Stomach (tissue), 9 donors: ENCODE measurements around the gene SMNDC1. TPM values are rescaled to one million over a fixed set of nuclear protein-coding genes. Genes with fewer than 3 reads are reported as not detected.
A peak's percentile ranks its signal among the peaks of the same experiment; 100 is the strongest.

Experiments used
- DNase-seq, 2 donors: peaks; one replicate each; pipeline versions ENCODE4 v3.0.0 to v3.0.0-alpha.2; 2013 to 2019
- H3K27ac ChIP-seq, 5 donors: fragments of 200-600 bp in 4 of 5; sonication (generic) in 4 of 5; one replicate each; pipeline ENCODE4 v1.5.1; 2013 to 2019; ENCODE audit warnings: mild to moderate bottlenecking in 1 of 5, moderate library complexity in 1 of 5
- H3K27me3 ChIP-seq, 3 donors: fragments of 200-600 bp; sonication (generic); one replicate each; pipeline ENCODE4 v1.5.1; 2017 to 2019; ENCODE audit warnings: mixed run types in 1 of 3
- H3K36me3 ChIP-seq, 4 donors: fragments of 200-600 bp; sonication (generic); 1 replicate in 3 of 4; 2 replicates in 1 of 4; pipeline ENCODE4 v1.5.1; 2016 to 2019
- H3K4me1 ChIP-seq, 4 donors: fragments of 200-600 bp; sonication (generic); one replicate each; pipeline ENCODE4 v1.5.1; 2016 to 2019
- H3K4me3 ChIP-seq, 4 donors: fragments of 200-600 bp; sonication (generic) in 3 of 4; one replicate each; pipeline ENCODE4 v1.5.1; 2016 to 2019; ENCODE audit warnings: mild to moderate bottlenecking in 1 of 4
- H3K9me3 ChIP-seq, 4 donors: fragments of 200-600 bp; sonication (generic); one replicate each; pipeline ENCODE4 v1.5.1; 2016 to 2019
- EP300 ChIP-seq: sonication (generic); formaldehyde crosslinking; IDR thresholded peaks from one replicate; pipeline ENCODE4 v1.6.1; 2017; ENCODE audit warnings: antibody characterized with exemption
- POLR2A ChIP-seq, 4 donors: fragments of 450-650 bp; IDR thresholded peaks; one replicate each; pipeline ENCODE4 v1.6.1; 2016; ENCODE audit warnings: antibody characterized with exemption in 4 of 4, control low read depth in 2 of 4, mild to moderate bottlenecking in 1 of 4, moderate library complexity in 1 of 4
- POLR2AphosphoS5 ChIP-seq, 3 donors: sonication (generic); formaldehyde crosslinking; IDR thresholded peaks; one replicate each; pipeline ENCODE4 v1.6.1; 2016; ENCODE audit warnings: antibody characterized with exemption in 3 of 3
- WGBS, 5 donors: extraction: QIAGEN DNeasy Blood & Tissue Kit in 3 of 5; methylation state at CpG; one replicate each; pipeline versions ENCODE4 v1.1.5 to v1.1.7; 2013 to 2018; 5-methylcytosine and 5-hydroxymethylcytosine counted together
- intact Hi-C: fragments of 100-400 bp; cut with DNase I; formaldehyde crosslinking; loops from one replicate; pipeline ENCODE4 v1.15.1; 2023; ENCODE audit warnings: low total_unique reads
- polyA plus RNA-seq, 3 donors: library from polyadenylated mRNA; stranded (reverse); fragments of 200-250 nt; gene quantifications; one replicate each; pipeline ENCODE4 v1.2.3, GENCODE V29; 2013
- total RNA-seq, 5 donors: library from RNA; depleted of rRNA; stranded (reverse); fragments of >200 nt; gene quantifications; one replicate each; pipeline versions ENCODE4 v1.1.0 to v1.2.3, GENCODE V29; 2014 to 2016
- TF ChIP-seq, protein P1 (sequence below), 7 experiments: fragments of 450-650 bp in 4 of 7; fragments of 200-600 bp in 3 of 7; sonication (generic) in 3 of 7; IDR thresholded peaks; one replicate each; pipeline ENCODE4 v1.5.1; 2016 to 2019; ENCODE audit warnings: antibody characterized with exemption in 7 of 7, control low read depth in 2 of 7, mild to moderate bottlenecking in 1 of 7
- donor health status: healthy with polysubstance abuse.
- donor health status: Bipolar disorder and iron deficiency.
- donor health status: healthy.

Gene SMNDC1
- total and polyA plus RNA-seq, 8 donors, result 7.7 to 31.6 (median 15.2) TPM

DNA sequence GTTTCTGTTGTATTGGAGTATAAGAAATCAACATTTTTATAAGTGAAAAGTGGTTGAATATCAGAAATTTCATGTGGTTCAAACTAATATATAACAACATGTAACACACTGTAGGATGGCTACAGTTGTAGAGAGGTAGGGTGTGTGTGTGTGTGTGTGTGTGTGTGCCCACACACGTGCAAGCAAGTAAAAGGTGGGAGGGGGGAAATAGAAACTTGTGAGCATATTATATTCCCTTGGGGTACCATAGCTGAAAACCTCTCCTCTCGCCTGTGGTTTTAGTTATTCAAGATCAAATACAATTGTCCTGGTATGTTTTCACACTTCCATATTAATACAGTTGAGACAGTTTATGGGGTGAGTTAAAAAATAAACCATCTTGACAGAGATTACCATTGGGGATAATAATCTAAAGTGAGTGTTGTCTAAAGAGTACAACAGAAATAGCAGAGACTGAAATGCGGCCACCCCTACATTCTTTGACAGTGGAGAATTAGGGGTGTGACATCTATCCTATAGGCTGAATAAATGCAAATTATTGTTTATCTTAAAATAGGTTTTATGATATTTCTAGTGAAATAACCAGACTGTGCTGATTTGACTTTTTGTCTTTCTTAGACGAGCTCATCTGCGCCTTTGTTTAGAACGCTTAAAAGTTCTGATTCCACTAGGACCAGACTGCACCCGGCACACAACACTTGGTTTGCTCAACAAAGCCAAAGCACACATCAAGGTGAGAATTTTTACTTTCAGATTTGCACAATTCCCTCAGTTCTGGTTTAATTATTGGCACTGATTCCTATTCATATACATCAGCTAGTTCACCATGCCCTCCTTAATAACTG, 25.9 kb downstream of the SMNDC1 start:
- Histone ChIP-seq H3K27me3 (no peaks in the 10 kb centered on the region), H3K36me3 (peaks cover 0 to 26% (median 15%) of the 10 kb centered on the region in 4 donors), H3K9me3 (no peaks in the 10 kb centered on the region), H3K4me1 (peaks cover 0 to 34% (median 13%) of the 10 kb centered on the region in 4 donors), H3K4me3 (no peak overlapping the region), H3K27ac (peak overlapping the region in 2 of 5 donors; percentile 16 to 21)
- intact Hi-C loops, result loop anchor here (10.0 kb wide), 1 partner anchor 394 kb away; no protein-coding TSS in a partner anchor
- 45 to 73% (median 50%) methylated on average over 7 of the region's 7 CpGs for WGBS, 5 donors
- no peak for DNase-seq
- TF ChIP-seq POLR2AphosphoS5 (IDR thresholded peaks at IDR 0.05) (no peak), POLR2A (IDR thresholded peaks at IDR 0.05) (no peak), EP300 (no peak)
- TF ChIP-seq, protein P1, sequence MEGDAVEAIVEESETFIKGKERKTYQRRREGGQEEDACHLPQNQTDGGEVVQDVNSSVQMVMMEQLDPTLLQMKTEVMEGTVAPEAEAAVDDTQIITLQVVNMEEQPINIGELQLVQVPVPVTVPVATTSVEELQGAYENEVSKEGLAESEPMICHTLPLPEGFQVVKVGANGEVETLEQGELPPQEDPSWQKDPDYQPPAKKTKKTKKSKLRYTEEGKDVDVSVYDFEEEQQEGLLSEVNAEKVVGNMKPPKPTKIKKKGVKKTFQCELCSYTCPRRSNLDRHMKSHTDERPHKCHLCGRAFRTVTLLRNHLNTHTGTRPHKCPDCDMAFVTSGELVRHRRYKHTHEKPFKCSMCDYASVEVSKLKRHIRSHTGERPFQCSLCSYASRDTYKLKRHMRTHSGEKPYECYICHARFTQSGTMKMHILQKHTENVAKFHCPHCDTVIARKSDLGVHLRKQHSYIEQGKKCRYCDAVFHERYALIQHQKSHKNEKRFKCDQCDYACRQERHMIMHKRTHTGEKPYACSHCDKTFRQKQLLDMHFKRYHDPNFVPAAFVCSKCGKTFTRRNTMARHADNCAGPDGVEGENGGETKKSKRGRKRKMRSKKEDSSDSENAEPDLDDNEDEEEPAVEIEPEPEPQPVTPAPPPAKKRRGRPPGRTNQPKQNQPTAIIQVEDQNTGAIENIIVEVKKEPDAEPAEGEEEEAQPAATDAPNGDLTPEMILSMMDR (IDR thresholded peaks at IDR 0.05), result no peak

DNA sequence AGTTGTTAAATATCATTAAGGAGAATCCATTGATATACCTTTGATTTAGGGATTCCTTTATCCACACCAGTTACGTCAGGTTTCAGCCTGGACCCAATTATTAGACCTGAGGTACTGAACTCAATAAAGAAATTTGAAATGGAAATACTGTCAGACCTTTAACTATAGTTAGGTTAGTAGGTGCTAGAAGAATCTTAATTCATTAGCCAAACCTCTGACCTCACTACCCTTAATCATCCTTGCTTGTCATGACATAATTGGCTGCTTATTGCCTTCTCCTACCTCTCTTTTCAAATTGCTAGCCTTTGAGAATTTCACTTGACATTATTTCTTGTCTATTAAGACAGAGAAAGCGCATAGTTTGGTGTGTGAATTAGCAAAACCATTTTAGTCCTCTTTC, 27.1 kb downstream of the SMNDC1 start:
- no peak overlapping the region for H3K27ac ChIP-seq

DNA sequence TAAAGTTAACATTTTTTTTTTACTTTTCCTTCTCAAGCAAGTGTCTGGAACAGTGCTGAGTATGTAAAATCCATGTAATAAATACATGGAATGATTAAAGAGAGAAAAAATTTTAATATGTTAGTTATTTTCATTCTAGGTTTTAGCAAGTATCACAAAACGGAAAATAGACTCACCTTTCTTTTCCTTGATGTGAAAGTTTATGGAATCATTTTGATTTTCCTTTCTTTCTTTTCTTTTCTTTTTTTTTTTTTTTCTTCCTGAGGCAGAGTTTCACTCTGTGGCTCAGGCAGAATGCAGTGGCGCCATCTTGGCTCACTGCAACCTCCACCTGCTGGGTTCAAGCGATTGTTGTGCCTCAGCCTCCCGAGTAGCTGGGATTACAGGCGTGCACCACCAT, 28.1 kb downstream of the SMNDC1 start:
- TF ChIP-seq, protein P1 (IDR thresholded peaks at IDR 0.05), result no peak
- no peak for TF ChIP-seq POLR2A (IDR thresholded peaks at IDR 0.05)
- TF ChIP-seq EP300, result no peak
- TF ChIP-seq POLR2AphosphoS5 (IDR thresholded peaks at IDR 0.05), result no peak
- Histone ChIP-seq H3K36me3 (peaks cover 0 to 21% (median 15%) of the 10 kb centered on the region in 4 donors), H3K4me3 (no peak overlapping the region), H3K4me1 (peaks cover 0 to 42% (median 20%) of the 10 kb centered on the region in 4 donors), H3K27ac (no peak overlapping the region), H3K27me3 (no peaks in the 10 kb centered on the region), H3K9me3 (no peaks in the 10 kb centered on the region)
- 95 to 99% (median 99%) methylated on average over 5 of the region's 5 CpGs for WGBS, 5 donors
- intact Hi-C loops, result loop anchor here (10.0 kb wide), 1 partner anchor 392 kb away; no protein-coding TSS in a partner anchor
- DNase-seq, result no peak

More for the DNA sequence above, 27.1 kb downstream of the SMNDC1 start:
- no peaks in the 10 kb centered on the region for H3K27me3 ChIP-seq
- DNase-seq, result no peak
- intact Hi-C loops, result loop anchor here (10.0 kb wide), 1 partner anchor 393 kb away; no protein-coding TSS in a partner anchor
- H3K36me3 ChIP-seq, result peaks cover 0 to 23% (median 15%) of the 10 kb centered on the region in 4 donors
- WGBS, 5 donors, result 94 to 100% (median 98%) methylated on average over 2 of the region's 2 CpGs
- H3K9me3 ChIP-seq, result no peaks in the 10 kb centered on the region
- TF ChIP-seq EP300 (no peak), POLR2A (IDR thresholded peaks at IDR 0.05) (no peak), POLR2AphosphoS5 (IDR thresholded peaks at IDR 0.05) (no peak)
- TF ChIP-seq, protein P1 (IDR thresholded peaks at IDR 0.05), result no peak
- H3K4me1 ChIP-seq, result peaks cover 0 to 42% (median 20%) of the 10 kb centered on the region in 4 donors
- no peak overlapping the region for H3K4me3 ChIP-seq

DNA sequence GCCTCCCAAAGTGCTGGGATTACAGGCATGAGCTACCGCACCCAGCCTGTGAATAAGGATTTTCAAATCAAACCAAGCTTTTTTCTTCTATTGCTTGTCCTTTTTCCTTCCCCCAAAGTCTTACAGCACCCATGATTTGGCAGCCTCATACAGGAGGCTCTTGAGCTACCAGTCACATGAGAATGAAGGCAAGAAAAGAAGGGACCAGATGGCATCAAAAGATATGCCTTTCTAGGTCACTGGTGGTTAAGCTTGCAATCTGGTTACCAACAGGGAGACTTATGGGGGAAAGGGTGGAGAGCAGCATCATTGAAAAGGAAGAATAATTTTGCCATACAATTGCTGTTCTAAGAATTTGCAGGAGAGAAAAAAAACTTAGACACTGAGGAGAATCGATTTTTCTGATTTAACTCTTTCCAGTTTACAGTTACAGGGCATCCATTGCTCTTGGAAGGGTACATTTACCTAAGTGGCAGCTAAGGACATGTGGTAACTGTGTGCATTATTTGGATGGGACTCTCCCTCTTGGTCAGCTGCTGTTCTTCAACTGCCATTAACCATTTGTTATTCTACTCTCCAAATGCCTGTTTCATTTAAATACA, 29.5 kb downstream of the SMNDC1 start:
- intact Hi-C loops, result loop anchor here (10.0 kb wide), 1 partner anchor 390 kb away; no protein-coding TSS in a partner anchor
- Histone ChIP-seq H3K9me3 (no peaks in the 10 kb centered on the region), H3K27me3 (no peaks in the 10 kb centered on the region), H3K4me3 (no peak overlapping the region), H3K4me1 (peaks cover 2 to 52% (median 24%) of the 10 kb centered on the region in 4 donors), H3K27ac (peak overlapping the region in 1 of 5 donors; percentile 54), H3K36me3 (peaks cover 0 to 8% (median 6%) of the 10 kb centered on the region in 4 donors)
- DNase-seq, result no peak
- no peak for TF ChIP-seq POLR2AphosphoS5 (IDR thresholded peaks at IDR 0.05)
- TF ChIP-seq, protein P1 (IDR thresholded peaks at IDR 0.05), result no peak
- TF ChIP-seq EP300, result no peak
- no peak for TF ChIP-seq POLR2A (IDR thresholded peaks at IDR 0.05)
- WGBS, 5 donors, result 64 to 78% (median 68%) methylated on average over 2 of the region's 2 CpGs
